Measurements from ENCODE around the gene DNAH11. TPM values are rescaled to one million over a fixed set of nuclear protein-coding genes. Genes with fewer than 3 reads are reported as not detected.
"Not testable (repeated sequence)": the region's sequence is repeated elsewhere in the genome, so short reads cannot be mapped to it uniquely, and the experiment has no call there.

Gene DNAH11
- total and polyA plus RNA-seq, 2 of the 4 experiments (the other 2 are of a cell fraction) = not detected

DNA sequence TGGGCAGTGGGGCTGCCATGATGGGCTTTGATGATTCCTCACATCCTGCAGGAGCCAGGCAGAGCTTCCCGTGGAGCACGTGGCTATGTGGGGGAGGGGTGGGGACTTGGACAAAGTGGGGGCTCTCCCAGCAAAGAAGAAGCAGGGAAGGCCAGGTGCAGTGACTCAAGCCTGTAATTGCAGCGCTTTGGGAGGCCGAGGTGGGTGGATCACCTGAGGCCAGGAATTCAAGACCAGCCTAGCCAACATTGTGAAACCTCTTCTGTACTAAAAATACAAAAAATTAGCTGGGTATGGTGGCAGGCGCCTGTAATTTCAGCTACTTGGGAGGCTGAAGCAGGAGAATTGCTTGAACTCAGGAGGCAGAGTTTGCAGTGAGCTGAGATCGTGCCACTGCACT lies 190.1 kb downstream of the DNAH11 start:
- H3K4me1 ChIP-seq (ENCODE audit: control insufficient read depth, insufficient read depth, low read length); CTCF ChIA-PET; POLR2A ChIA-PET (ENCODE audit: unreplicated experiment); H3K79me1 ChIP-seq (ENCODE audit: low read depth in 1 of 2, low read length in 2 of 2); in situ Hi-C loops (cut with MboI; ENCODE audit: low sequenced_read_pairs); H2AK5ac ChIP-seq (ENCODE audit: low read depth, low read length); H4K5ac ChIP-seq (ENCODE audit: low read depth, low read length); H3K36me3 ChIP-seq (ENCODE audit: control insufficient read depth, insufficient read depth, low read length); dilution Hi-C loops (cut with HindIII; ENCODE audit: low sequenced_read_pairs, unreplicated experiment); H2BK5ac ChIP-seq (ENCODE audit: low read depth, low read length, poor library complexity, severe bottlenecking); H3K23ac ChIP-seq (ENCODE audit: low read depth, low read length); H3K18ac ChIP-seq (ENCODE audit: low read depth, low read length); BruUV-seq (replicated peaks); H3K9me3 ChIP-seq (ENCODE audit: control insufficient read depth, insufficient read depth, low read length); H2BK20ac ChIP-seq (ENCODE audit: low read depth, low read length); H2AFZ ChIP-seq (replicated peaks; ENCODE audit: low read length, poor library complexity); H4K91ac ChIP-seq (ENCODE audit: insufficient read depth, low read depth, low read length); H3K27ac ChIP-seq (ENCODE audit: insufficient read depth, low read length); H3K9me1 ChIP-seq (ENCODE audit: insufficient read depth, low read length); H2BK15ac ChIP-seq (ENCODE audit: low read depth, low read length); H4K8ac ChIP-seq (ENCODE audit: low read depth in 2 of 2, low read length in 2 of 2); ATAC-seq (ENCODE audit: low read depth); H3K4ac ChIP-seq (ENCODE audit: low read depth, low read length); H3K27me3 ChIP-seq (ENCODE audit: control insufficient read depth, insufficient read depth, low read length); H3K9ac ChIP-seq (ENCODE audit: low read depth, low read length); H3K14ac ChIP-seq (replicated peaks; ENCODE audit: low read depth, low read length); H3K56ac ChIP-seq (ENCODE audit: extremely low read depth, insufficient read depth, low read length); intact Hi-C loops (cut with micrococcal nuclease); DNase-seq; H2AK9ac ChIP-seq (replicated peaks; ENCODE audit: low read depth, low read length, poor library complexity); H3K4me2 ChIP-seq (ENCODE audit: low read depth, low read length); H2BK120ac ChIP-seq (ENCODE audit: low read depth, low read length); H4K20me1 ChIP-seq (ENCODE audit: insufficient read depth, low read length); H3K4me3 ChIP-seq (ENCODE audit: insufficient read depth, low read depth, low read length): not testable (repeated sequence)
- WGBS, 2 experiments (ENCODE audit: extremely low coverage in 2 of 2, insufficient read length in 1 of 2) = no CpG with 5 or more reads among the region's 6 CpGs

Measured in IMR-90 (cell line).